NCI-H1092 (cell line): ENCODE results near the gene CGNL1.
A peak's percentile ranks its signal among the peaks of the same experiment; 100 is the strongest.

Source experiments
- DNase-seq: peaks from one replicate; lab custom pipeline; 2025; lab: John Stamatoyannopoulos, UW

Gene CGNL1

DNA sequence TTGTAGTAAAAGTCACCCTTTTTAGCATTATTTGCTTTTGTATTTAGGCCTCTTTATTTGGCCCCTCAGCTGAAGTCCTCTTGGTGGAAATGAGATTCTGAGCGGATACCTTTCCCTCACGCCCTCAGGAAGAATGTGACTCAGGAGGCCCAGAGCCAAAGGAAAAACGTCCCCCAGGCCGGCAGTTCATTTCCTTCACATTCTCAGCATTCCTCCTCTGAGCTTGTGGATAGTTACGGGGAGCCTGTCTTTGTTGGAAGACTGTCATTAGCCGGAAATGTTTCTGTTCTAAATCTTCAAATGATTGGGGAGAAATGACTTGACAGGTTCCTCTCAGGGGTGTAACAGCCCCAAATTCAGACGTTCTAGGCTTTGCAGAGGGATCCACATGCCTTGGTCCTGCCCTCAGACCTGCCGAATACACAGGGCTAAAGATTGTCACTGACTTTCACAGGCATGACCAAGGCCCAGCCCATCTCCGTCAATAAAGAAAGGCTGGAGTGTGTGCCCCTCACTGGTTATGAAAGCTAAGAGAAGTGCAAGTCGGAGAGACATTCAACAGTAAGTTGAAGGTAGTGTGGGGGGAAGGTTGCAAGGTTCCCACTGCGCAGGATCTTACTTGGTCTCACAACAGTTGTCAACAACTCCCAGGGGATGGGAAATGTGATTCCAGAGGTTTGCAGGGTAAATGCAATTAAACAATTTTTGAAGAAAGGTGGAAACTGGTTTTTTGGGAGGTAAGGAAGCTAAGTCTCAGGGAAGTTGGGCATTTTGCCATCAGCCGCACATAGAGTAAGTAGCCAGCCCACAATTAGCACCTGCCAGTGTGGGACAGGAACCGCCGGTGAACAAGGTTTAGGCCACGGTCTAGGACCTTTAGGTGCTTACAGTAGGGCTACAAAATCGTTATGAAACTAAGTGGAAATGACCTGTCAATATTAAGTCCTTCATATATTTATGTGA lies 175.7 kb downstream of the CGNL1 start:
- no peak for DNase-seq

GRCh38 chr15:57552678-57553334 lies 176.5 kb downstream of the CGNL1 start:
- DNase-seq = no peak

DNA sequence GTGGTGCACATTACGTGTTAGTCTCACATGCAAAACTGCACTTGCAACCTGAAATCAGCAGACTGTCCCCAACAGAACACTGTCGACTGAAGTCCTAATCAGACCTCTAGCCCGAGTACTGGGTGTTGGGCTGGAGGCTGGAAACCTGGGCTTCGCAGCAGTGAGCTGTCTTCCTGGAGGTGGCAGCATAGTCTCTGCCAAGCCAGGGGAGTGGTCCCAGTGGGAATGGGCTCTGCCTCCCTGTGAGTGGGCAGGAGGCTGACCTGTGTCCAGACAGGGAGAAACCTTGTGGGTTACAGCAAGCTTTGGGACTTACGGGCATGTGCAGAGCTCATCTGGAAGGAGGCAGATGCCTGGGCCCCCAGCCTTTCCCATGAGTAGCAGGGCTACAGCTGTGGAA lies 177.2 kb downstream of the CGNL1 start:
- DNase-seq = no peak

DNA sequence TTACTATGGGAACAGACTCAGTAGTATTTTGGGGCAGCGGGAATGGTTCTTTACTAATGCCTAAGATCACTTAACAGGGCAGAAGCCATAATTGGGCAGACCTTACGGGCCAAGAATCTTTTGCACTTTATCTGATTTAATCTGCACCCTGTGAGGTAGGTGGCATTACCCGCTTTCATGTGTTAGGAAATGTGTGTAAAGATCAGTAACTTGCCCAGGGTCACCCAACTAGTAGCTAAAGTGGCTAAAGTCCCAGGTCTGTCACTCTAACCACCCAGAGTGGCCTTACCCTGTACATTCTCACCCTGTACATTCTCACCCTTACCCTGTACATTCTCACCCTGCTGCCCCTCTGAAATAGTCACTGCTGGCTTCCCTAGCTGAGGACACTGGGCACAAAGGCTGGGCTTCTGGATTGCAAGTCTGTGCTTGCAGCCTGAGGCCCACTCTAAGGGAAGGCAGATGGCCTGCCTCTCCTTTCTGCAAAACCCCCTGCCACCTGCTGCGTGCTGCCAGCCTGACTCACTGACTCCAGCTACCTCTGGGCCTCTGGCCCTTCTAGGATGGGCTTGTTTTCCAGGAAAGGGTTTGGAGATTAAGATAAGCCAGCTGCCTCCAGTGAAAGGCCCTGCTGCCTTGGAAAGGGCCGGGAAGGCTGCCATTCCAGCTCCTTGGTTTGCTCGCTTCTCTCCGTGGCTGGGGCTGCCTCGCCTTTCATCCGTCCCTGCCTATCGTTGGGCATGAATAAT lies 177.9 kb downstream of the CGNL1 start:
- DNase-seq = peak; percentile 13

- DNase-seq = no peak
Measured at GRCh38 chr15:57554812-57555179, 178.5 kb downstream of the CGNL1 start.

DNA sequence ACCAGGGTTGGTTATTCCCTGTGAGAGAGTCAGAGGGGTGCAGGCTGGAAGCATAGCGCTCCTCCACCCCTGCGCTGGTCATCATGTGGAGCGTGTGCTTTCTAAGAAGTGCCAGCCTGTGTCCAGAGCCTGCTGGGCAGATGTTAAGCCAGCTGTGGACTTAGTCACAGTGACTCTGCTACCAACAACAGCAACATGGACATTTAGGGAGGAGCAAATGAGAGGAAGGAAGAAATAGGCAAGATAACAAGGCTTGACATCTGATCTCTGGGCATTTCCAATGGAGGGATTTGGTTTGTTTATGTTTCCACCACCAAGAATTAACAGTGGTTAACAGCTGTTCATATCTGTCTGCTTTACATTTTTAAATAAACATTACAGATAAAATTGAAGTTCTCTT lies 179.0 kb downstream of the CGNL1 start:
- no peak for DNase-seq

GRCh38 chr15:57556040-57556439 lies 179.7 kb downstream of the CGNL1 start:
- DNase-seq = no peak

DNA sequence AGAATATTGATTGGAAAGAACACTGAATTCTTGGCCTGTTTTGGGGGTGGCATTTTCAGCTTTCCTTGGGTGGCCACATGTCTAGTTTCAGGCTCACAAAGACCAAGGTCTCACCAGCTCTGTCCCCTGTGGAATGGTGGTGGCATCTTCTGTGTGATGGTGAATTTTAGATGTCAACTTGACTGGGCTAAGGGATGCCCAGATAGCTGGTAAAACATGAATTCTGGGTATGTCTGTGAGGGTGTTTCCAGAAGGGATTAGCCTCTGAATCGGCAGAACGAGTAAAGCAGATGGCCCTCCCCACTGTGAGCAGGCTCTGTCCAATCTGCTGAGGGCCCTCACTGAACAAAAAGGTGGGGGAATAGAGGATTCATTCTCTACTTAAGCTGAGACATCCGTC lies 181.0 kb downstream of the CGNL1 start:
- no peak for DNase-seq

DNA sequence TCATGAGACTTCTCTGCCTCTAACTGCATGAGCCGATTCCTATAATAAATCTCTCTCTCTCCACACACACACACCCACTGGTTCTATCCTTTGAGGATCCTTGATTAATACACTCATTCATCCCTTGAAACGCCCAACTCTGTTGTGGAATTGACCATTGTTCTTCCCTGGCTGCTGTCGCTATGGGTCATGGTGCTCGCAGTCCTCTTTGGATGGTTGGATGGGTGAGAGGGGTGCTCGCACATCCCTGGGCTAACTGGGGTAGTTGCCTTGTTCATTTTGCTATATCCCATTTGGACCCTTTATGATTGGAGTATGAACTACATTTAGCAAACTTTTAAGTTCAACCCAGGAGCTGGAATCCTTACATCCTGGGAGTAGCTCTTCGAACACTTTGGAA lies 181.5 kb downstream of the CGNL1 start:
- DNase-seq = no peak

DNA sequence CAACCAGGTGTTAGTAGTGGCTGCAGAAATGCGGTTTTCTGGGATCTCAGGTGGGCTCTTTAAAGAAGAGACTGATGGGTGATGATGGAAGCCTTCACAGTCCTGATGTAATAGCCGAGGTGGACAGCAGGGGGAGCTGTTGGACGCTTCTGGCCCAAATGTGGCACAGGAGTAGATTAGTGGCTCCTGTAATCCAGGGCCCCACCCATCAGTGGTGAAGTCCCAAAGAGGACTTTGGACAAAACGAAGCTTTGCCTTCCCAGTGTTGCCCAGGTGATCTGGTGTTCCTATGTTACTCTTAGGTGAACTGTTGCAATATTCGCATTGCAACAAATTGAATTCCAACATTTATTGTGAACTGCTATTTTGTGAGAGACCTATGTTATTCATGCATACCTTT lies 183.6 kb downstream of the CGNL1 start:
- DNase-seq = peak; percentile 10

GRCh38 chr15:57561041-57561711 lies 184.9 kb downstream of the CGNL1 start:
- peak; percentile 30 for DNase-seq

DNA sequence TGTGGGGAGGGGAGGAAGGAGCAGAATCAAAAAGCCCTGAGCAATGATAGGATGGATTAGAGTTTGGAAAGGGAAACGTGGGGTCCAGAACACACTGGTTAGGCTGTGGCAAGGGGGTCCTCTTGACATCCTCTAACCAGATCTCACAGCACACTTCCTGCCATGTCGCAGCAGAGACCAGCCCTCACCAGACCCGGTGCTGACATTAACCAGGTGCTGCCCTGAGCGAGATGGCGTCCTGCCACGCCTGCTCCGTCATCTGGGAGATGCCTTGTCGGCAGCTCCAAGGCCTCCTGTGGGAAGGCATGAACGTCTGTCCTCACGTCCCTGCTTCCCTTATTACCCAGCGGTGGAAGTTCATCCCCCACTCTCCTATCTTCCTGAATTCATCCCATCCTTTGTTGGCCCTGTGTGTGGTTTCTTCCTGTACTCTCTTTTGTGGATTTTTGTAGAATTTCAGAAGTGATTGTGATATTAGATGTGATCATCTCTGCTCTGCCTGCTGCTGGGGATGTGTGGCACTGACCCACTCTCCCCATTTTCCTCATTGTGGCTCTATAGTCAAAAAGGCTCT lies 186.0 kb downstream of the CGNL1 start:
- no peak for DNase-seq

DNA sequence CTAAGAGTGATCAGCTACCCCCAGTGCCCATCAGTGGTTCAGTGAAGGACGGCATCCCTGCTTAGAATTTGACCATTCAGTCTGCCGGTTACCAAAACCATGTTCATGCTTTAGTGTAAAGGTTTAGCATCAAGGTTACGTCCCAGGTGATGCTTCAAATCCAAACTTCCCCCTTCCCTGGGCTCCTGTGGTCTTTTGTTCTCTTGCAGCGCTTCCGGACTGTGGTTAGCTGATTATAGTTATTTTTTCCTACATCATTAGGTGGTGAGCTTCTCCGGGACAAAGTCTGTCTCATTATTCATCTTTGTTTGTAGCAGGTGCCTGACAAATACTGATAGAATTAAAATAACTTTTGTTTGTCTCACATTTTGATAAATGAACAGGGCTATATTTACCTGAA lies 187.1 kb downstream of the CGNL1 start:
- no peak for DNase-seq

GRCh38 chr15:57565311-57565710 lies 189.0 kb downstream of the CGNL1 start:
- DNase-seq = peak; percentile 13

- no peak for DNase-seq
Measured at GRCh38 chr15:57566834-57567233, 190.5 kb downstream of the CGNL1 start.

DNA sequence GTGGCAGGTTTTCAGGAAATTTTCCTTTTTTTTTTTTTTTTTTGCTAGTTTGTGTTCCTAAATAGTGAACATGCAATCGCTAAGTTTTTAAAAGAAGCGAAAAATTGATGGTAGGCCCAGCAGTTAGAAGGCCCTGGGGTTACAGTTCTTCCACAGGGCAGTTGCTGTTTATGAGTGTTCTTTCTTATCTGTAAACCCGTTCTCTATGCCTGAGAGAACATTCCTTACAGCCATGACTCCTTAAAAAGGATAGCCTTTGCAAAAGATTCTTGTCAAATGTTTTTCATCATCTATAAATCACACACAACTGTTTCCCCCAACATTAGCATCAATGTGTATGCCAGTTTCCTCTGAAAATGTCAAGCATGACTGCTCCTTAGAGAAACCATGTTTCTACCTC lies 191.6 kb downstream of the CGNL1 start:
- DNase-seq = no peak

DNA sequence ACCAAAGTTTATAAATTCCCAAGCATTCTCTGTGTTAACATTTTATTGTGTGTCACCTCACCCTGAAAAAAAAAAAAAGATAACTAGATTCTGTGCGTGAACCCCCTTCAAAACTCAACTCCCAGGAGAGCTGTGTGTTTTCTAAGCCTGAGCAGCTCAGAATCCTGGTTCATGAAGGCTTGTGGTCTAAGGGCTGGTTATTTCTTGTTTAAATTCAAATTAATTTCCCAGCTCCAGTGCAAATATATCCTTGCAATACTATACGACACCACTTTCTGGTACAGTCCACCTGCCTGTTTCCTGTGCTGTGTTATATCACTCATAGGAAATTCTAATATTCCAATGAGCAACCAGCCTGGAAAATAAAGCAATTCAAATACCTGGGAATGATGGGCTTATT lies 192.0 kb downstream of the CGNL1 start:
- DNase-seq = no peak

DNA sequence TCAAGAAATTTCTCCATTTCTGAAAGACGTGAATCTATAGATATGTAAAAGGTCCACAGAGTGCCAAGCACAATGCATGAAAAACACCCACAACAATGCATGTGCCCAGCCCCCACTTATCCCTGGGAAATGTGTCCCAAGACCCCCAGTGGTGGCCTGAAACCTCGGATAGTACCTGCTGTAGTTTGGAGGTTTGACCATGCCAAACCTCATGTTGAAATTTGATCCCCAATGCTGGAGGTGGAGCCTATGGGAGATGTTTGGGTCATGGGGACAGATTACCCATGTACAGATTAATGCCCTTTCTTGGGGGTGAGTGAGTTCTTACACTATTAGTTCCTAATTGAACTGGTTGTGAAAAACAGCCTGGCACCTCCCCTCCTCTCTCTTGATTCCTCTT lies 194.0 kb downstream of the CGNL1 start:
- DNase-seq = no peak

- DNase-seq = no peak
Measured at GRCh38 chr15:57570994-57571393, 194.7 kb downstream of the CGNL1 start.

DNA sequence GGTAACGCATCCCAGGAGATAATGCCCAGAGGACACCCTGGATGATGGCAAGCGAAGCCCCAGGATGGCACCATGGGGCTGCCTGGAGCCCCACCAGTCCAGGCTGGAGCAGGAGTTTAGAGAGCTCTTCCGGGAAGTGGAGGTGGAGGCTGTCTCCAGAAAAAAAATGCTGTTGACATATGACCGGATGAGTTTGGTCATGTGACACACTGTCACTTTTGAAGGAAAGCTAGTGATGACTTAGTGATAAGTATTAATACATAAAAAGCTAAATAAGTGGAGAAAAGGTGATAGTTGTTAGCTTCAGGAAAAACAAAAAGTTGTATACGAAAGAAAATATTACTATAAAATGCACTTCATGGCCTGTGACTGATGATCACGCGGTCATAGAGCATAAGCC lies 195.4 kb downstream of the CGNL1 start:
- no peak for DNase-seq

GRCh38 chr15:57572468-57572867 lies 196.2 kb downstream of the CGNL1 start:
- no peak for DNase-seq

DNA sequence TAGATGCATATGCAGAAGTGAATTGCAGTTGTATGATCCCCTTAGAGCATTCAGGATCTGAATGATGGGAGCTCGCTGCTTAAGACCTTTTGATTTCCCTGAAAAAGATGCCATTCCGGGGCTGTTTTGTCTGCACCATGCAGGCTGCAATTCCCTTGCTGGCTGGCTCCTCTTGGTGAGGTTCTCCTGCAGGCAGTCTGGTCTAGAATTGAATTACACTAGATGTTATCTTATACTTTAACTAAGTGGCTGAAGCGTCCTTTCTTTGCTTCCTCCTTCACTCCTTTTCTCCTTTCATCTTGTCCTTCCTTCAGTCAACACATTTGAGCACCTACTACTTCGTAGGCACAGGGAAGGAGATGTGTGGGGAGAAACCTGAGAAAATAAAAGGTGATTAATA lies 196.8 kb downstream of the CGNL1 start:
- DNase-seq = no peak
